GM18858 (cell line): ENCODE measurements around the gene SLC9A9.

Experiments used
- ATAC-seq: cut with Tn5 transposase; IDR thresholded peaks from one replicate; pipeline ENCODE4 v1.9.1; 2021; ENCODE audit not compliant: unreplicated experiment

SLC9A9 gene

GRCh38 chr3:143367171-143367570 is 481.1 kb downstream of the SLC9A9 start:
- ATAC-seq: no peak

GRCh38 chr3:143366672-143367071 is 481.6 kb downstream of the SLC9A9 start:
- ATAC-seq: no peak

- no peak for ATAC-seq
These were observed 484.3 kb downstream of the SLC9A9 start for GRCh38 chr3:143363949-143364348.

GRCh38 chr3:143363276-143363675 is 485.0 kb downstream of the SLC9A9 start:
- ATAC-seq: no peak

GRCh38 chr3:143362115-143362991 is 485.9 kb downstream of the SLC9A9 start:
- ATAC-seq: no peak

- ATAC-seq: no peak
These were observed 486.7 kb downstream of the SLC9A9 start for GRCh38 chr3:143361589-143361988.

GRCh38 chr3:143360244-143360643 is 488.0 kb downstream of the SLC9A9 start:
- no peak for ATAC-seq

GRCh38 chr3:143358793-143359491 is 489.3 kb downstream of the SLC9A9 start:
- ATAC-seq: no peak

- no peak for ATAC-seq
These were observed 490.0 kb downstream of the SLC9A9 start for GRCh38 chr3:143358155-143358792.

GRCh38 chr3:143357700-143358099 is 490.6 kb downstream of the SLC9A9 start:
- no peak for ATAC-seq

- no peak for ATAC-seq
These were observed 491.4 kb downstream of the SLC9A9 start for GRCh38 chr3:143356839-143357238.

GRCh38 chr3:143354342-143354741 is 493.9 kb downstream of the SLC9A9 start:
- ATAC-seq: no peak

GRCh38 chr3:143352850-143353550 is 495.3 kb downstream of the SLC9A9 start:
- ATAC-seq: no peak

- no peak for ATAC-seq
These were observed 496.2 kb downstream of the SLC9A9 start for GRCh38 chr3:143351895-143352608.

GRCh38 chr3:143351354-143351753 is 496.9 kb downstream of the SLC9A9 start:
- ATAC-seq: no peak

- ATAC-seq: no peak
These were observed 498.8 kb downstream of the SLC9A9 start for GRCh38 chr3:143349455-143349854.

- no peak for ATAC-seq
These were observed 499.6 kb downstream of the SLC9A9 start for GRCh38 chr3:143348486-143349327.

- no peak for ATAC-seq
These were observed 503.6 kb downstream of the SLC9A9 start for GRCh38 chr3:143344516-143345165.

- no peak for ATAC-seq
These were observed 504.3 kb downstream of the SLC9A9 start for GRCh38 chr3:143343944-143344343.
